Right lobe of liver (tissue), 4 donors: Measurements from ENCODE around the gene TRIM17.

Source experiments
- CTCF ChIP-seq, 4 donors: fragments of 200-600 bp in 3 of 4; fragments of 450-650 bp in 1 of 4; IDR thresholded peaks; one replicate each; pipeline versions ENCODE4 v1.5.1 to v1.8.0; 2016 to 2022; ENCODE audit warnings: antibody characterized with exemption in 4 of 4, mild to moderate bottlenecking in 2 of 4
- POLR2A ChIP-seq: fragments of 450-650 bp; IDR thresholded peaks from one replicate; pipeline ENCODE4 v1.6.1; 2017; ENCODE audit warnings: antibody characterized with exemption, mild to moderate bottlenecking
- donor health status: DM: no; HTN: no; CAD: no.
- donor health status: DM: no; HTN: no; CAD: no.
- donor health status: DM: no; HTN: yes; CAD: no.

GRCh38 chr1:228457396-228458176 lies 40.9 kb upstream of the TRIM17 start:
- peak in 1 of 4 donors; percentile 9 for TF ChIP-seq CTCF (IDR thresholded peaks at IDR 0.05)
- TF ChIP-seq POLR2A: peak; percentile 38
